Measurements from ENCODE around the gene MBD3. TPM values are rescaled to one million over a fixed set of nuclear protein-coding genes. Genes with fewer than 3 reads are reported as not detected.

Gene MBD3
- total RNA-seq, 4 donors from 2014 or later: 61.4 to 121 (median 68.7) TPM

DNA sequence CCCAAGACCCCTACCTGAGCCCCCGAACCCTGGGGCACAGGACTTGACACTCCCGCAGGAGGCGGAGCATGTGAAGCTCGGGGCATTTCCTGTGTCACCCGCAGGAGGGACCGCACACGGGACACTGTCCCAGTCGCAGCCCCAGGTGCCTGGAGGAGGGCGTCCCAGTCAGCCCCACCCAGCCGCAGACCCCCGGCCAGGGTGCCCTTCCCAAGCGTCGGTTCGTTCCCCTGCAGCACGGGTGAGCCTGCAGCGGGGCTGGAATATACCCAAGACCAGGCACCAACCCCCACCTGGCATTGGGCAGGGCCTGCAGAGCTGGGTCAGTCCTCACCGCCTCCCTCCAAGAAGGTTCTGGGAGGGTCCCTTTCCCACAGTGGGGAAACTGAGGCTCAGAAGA lies 38.1 kb upstream of the MBD3 start:
- intact Hi-C loops (cut with DNase I; ENCODE audit: low total_unique reads) (no loop called here), in situ Hi-C loops (cut with MboI; ENCODE audit: low pct_ligation_motif_present in 1 of 4, low pct_unique_long_range_greater_than_20kb in 1 of 4, low sequenced_read_pairs in 3 of 4) (no loop called here)
- Histone ChIP-seq H3K27ac (no peak overlapping the region), H3K4me3 (no peak overlapping the region), H3K9me3 (no peaks in the 10 kb centered on the region), H3K27me3 (no peaks in the 10 kb centered on the region), H3K4me1 (peaks cover 0 to 19% (median 17%) of the 10 kb centered on the region in 4 donors), H3K36me3 (peaks cover 0 to 4% (median 0%) of the 10 kb centered on the region in 4 donors)
- 88% methylated on average over 12 of the region's 17 CpGs; no CpG with 5 or more reads in 1 of the 2 donors for WGBS, 2 donors (ENCODE audit: low coverage in 1 of 2)
- TF ChIP-seq POLR2A (IDR thresholded peaks at IDR 0.05) (no peak), POLR2AphosphoS5 (IDR thresholded peaks at IDR 0.05) (no peak), EP300 (IDR thresholded peaks at IDR 0.05; ENCODE audit: low read depth) (no peak)
- TF ChIP-seq, protein P1, sequence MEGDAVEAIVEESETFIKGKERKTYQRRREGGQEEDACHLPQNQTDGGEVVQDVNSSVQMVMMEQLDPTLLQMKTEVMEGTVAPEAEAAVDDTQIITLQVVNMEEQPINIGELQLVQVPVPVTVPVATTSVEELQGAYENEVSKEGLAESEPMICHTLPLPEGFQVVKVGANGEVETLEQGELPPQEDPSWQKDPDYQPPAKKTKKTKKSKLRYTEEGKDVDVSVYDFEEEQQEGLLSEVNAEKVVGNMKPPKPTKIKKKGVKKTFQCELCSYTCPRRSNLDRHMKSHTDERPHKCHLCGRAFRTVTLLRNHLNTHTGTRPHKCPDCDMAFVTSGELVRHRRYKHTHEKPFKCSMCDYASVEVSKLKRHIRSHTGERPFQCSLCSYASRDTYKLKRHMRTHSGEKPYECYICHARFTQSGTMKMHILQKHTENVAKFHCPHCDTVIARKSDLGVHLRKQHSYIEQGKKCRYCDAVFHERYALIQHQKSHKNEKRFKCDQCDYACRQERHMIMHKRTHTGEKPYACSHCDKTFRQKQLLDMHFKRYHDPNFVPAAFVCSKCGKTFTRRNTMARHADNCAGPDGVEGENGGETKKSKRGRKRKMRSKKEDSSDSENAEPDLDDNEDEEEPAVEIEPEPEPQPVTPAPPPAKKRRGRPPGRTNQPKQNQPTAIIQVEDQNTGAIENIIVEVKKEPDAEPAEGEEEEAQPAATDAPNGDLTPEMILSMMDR (IDR thresholded peaks at IDR 0.05): no peak
- DNase-seq: no peak

DNA sequence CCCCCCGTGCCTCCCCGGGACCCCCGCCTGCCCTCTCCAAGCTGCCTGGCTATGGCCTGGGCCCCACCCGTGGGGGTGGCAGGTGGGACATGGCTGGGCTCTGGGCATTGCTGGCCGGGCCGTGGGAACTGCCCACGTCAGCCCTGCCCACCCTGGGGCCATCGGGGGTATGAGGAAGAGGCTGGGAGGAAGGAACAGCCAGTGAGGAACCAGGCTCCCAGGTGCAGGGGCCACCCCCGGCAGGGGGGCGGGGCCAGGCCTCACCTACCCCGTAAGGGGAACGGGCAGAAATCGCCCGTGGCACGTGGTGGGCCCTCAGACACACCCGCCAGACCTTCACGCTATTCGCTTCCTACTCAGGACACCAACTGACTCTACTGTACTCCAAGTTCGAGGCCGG lies 37.3 kb upstream of the MBD3 start:
- Histone ChIP-seq H3K36me3 (peaks cover 0 to 6% (median 0%) of the 10 kb centered on the region in 4 donors), H3K9me3 (no peaks in the 10 kb centered on the region), H3K27ac (no peak overlapping the region), H3K4me3 (no peak overlapping the region), H3K4me1 (peaks cover 0 to 19% (median 17%) of the 10 kb centered on the region in 4 donors), H3K27me3 (no peaks in the 10 kb centered on the region)
- intact Hi-C loops (cut with DNase I; ENCODE audit: low total_unique reads): no loop called here
- WGBS, 2 donors (ENCODE audit: low coverage in 1 of 2): 87% methylated on average over 20 of the region's 20 CpGs; no CpG with 5 or more reads in 1 of the 2 donors
- no peak for DNase-seq
- in situ Hi-C loops (cut with MboI; ENCODE audit: low pct_ligation_motif_present in 1 of 4, low pct_unique_long_range_greater_than_20kb in 1 of 4, low sequenced_read_pairs in 3 of 4): no loop called here
- TF ChIP-seq POLR2A (IDR thresholded peaks at IDR 0.05): no peak
- TF ChIP-seq, protein P1 (IDR thresholded peaks at IDR 0.05): no peak
- TF ChIP-seq EP300 (IDR thresholded peaks at IDR 0.05; ENCODE audit: low read depth): no peak
- TF ChIP-seq POLR2AphosphoS5 (IDR thresholded peaks at IDR 0.05): no peak

DNA sequence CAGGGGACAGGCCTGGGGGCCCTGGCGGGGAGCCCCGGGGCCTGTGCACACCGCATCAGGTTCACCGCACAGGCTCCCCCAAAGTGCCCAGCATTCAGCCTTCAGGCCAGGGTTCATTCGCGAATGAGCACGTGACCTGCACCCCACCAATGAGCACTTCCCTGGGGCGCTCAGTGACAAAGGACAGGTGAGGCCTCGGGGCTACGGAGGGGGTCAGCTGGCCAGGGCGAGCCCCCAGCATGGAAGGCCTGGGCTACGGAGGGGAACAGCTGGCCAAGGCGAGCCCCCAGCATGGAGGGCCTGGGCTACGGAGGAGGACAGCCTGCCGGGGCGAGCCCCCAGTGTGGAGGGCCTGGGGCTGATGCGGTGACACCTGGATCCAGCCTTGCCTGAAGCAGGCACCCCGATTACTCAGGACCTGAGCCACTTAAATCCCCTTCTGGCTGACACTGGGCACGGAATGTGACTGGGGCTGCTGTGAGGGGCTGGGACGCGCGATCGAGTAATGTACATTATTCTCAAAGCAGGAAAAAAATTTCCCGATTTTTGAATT lies 36.7 kb upstream of the MBD3 start:
- intact Hi-C loops (cut with DNase I; ENCODE audit: low total_unique reads): no loop called here

DNA sequence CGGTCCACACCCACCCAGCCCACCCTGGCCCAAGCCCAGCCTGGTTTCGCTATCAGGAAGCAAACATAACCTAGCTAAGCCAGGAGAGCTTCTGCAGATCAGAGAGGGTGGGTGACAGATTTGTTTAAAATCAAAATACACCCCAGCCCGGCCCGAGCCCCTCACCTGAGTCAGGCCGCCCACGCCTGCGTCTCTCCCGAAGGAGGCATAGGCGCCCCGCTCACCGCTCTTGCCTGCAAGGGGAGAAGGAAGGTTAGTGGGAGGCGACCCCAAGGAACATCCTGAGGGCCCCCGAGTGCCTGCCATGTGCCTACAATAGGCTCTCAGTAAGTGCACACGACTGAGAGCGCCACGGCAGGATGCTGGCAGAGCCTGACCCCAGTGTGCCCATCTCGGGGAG lies 34.5 kb upstream of the MBD3 start:
- Histone ChIP-seq H3K27me3 (no peaks in the 10 kb centered on the region), H3K9me3 (no peaks in the 10 kb centered on the region), H3K27ac (no peak overlapping the region), H3K4me1 (peaks cover 0 to 2% (median 1%) of the 10 kb centered on the region in 4 donors), H3K36me3 (peaks cover 0 to 6% (median 0%) of the 10 kb centered on the region in 4 donors), H3K4me3 (no peak overlapping the region)
- TF ChIP-seq, protein P1 (IDR thresholded peaks at IDR 0.05): no peak
- TF ChIP-seq POLR2A (IDR thresholded peaks at IDR 0.05): no peak
- no peak for TF ChIP-seq EP300 (IDR thresholded peaks at IDR 0.05; ENCODE audit: low read depth)
- TF ChIP-seq POLR2AphosphoS5 (IDR thresholded peaks at IDR 0.05): no peak
- DNase-seq: no peak
- intact Hi-C loops (cut with DNase I; ENCODE audit: low total_unique reads) (no loop called here), in situ Hi-C loops (cut with MboI; ENCODE audit: low pct_ligation_motif_present in 1 of 4, low pct_unique_long_range_greater_than_20kb in 1 of 4, low sequenced_read_pairs in 3 of 4) (no loop called here)
- 93% methylated on average over 17 of the region's 17 CpGs; no CpG with 5 or more reads in 1 of the 2 donors for WGBS, 2 donors (ENCODE audit: low coverage in 1 of 2)

More for the DNA sequence above, 36.7 kb upstream of the MBD3 start:
- Histone ChIP-seq H3K9me3 (no peaks in the 10 kb centered on the region), H3K36me3 (peaks cover 0 to 6% (median 0%) of the 10 kb centered on the region in 4 donors), H3K4me1 (peaks cover 0 to 19% (median 17%) of the 10 kb centered on the region in 4 donors), H3K4me3 (no peak overlapping the region), H3K27ac (no peak overlapping the region), H3K27me3 (no peaks in the 10 kb centered on the region)
- in situ Hi-C loops (cut with MboI; ENCODE audit: low pct_ligation_motif_present in 1 of 4, low pct_unique_long_range_greater_than_20kb in 1 of 4, low sequenced_read_pairs in 3 of 4): no loop called here
- no peak for TF ChIP-seq EP300 (IDR thresholded peaks at IDR 0.05; ENCODE audit: low read depth)
- TF ChIP-seq POLR2AphosphoS5 (IDR thresholded peaks at IDR 0.05): no peak
- TF ChIP-seq, protein P1 (IDR thresholded peaks at IDR 0.05): no peak
- TF ChIP-seq POLR2A (IDR thresholded peaks at IDR 0.05): no peak
- 94 to 100% methylated on average over 4 to 24 of the region's 24 CpGs for WGBS, 2 donors (ENCODE audit: low coverage in 1 of 2)
- DNase-seq: no peak

All from transverse colon (tissue), 4 donors.